Transverse colon (tissue), 4 donors: ENCODE results near the gene GRIK4. TPM values are rescaled to one million over a fixed set of nuclear protein-coding genes. Genes with fewer than 3 reads are reported as not detected.

Source experiments
- DNase-seq: peaks from one replicate; pipeline ENCODE4 v3.0.0-alpha.2; 2019
- H3K27ac ChIP-seq, 4 donors: fragments of 200-600 bp; sonication (generic); 2 replicates each; pipeline ENCODE4 v1.5.1; 2016 to 2018; ENCODE audit warnings: inconsistent platforms in 4 of 4
- H3K27me3 ChIP-seq: fragments of 200-600 bp; sonication (generic); 2 replicates; pipeline ENCODE4 v1.5.1; 2017; ENCODE audit warnings: inconsistent platforms
- H3K36me3 ChIP-seq, 4 donors: fragments of 200-600 bp; sonication (generic); 2 replicates each; pipeline ENCODE4 v1.5.1; 2017 to 2019; ENCODE audit warnings: inconsistent platforms in 4 of 4
- H3K4me1 ChIP-seq, 4 donors: fragments of 200-600 bp; sonication (generic); 2 replicates each; pipeline ENCODE4 v1.5.1; 2017 to 2020; ENCODE audit warnings: inconsistent platforms in 4 of 4
- H3K4me3 ChIP-seq, 4 donors: fragments of 200-600 bp; sonication (generic); 1 replicate in 1 of 4; 2 replicates in 3 of 4; pipeline versions ENCODE4 v1.5.1 to v1.6.1; 2017 to 2019; ENCODE audit warnings: inconsistent platforms in 4 of 4
- H3K9me3 ChIP-seq, 2 donors: fragments of 200-600 bp; sonication (generic); 2 replicates each; pipeline ENCODE4 v1.5.1; 2017 to 2019; ENCODE audit warnings: inconsistent platforms in 2 of 2
- CTCF ChIP-seq, 5 experiments: fragments of 200-600 bp in 3 of 5; fragments of 450-650 bp in 2 of 5; sonication (generic) in 3 of 5; IDR thresholded peaks; 1 replicate in 2 of 5; 2 replicates in 3 of 5; pipeline ENCODE4 v1.5.1; 2016 to 2017; ENCODE audit warnings: antibody characterized with exemption in 5 of 5, inconsistent platforms in 3 of 5, mild to moderate bottlenecking in 2 of 5, moderate library complexity in 1 of 5
- EP300 ChIP-seq: sonication (generic); formaldehyde crosslinking; IDR thresholded peaks from one replicate; pipeline ENCODE4 v1.6.1; 2017; ENCODE audit warnings: antibody characterized with exemption, low read depth
- POLR2A ChIP-seq: fragments of 450-650 bp; IDR thresholded peaks from one replicate; pipeline ENCODE4 v1.6.1; 2016; ENCODE audit warnings: antibody characterized with exemption, mild to moderate bottlenecking, moderate library complexity
- POLR2AphosphoS5 ChIP-seq, 3 donors: sonication (generic); formaldehyde crosslinking; IDR thresholded peaks; one replicate each; pipeline ENCODE4 v1.6.1; 2016; ENCODE audit warnings: antibody characterized with exemption in 3 of 3
- WGBS, 2 donors: methylation state at CpG; one replicate each; pipeline ENCODE4 v1.1.5; 2018; ENCODE audit warnings: low coverage in 1 of 2; 5-methylcytosine and 5-hydroxymethylcytosine counted together
- in situ Hi-C, 4 donors: fragments of 200-750 bp; cut with MboI; loops; one replicate each; pipeline versions ENCODE4 v1.15.0 to v1.15.1; 2017; ENCODE audit warnings: low sequenced_read_pairs in 3 of 4, low pct_ligation_motif_present in 1 of 4, low pct_unique_long_range_greater_than_20kb in 1 of 4
- intact Hi-C: fragments of 100-400 bp; cut with DNase I; formaldehyde crosslinking; loops from one replicate; pipeline ENCODE4 v1.15.1; 2023; ENCODE audit warnings: low total_unique reads
- total RNA-seq, 4 donors: library from RNA; depleted of rRNA; stranded (reverse); fragments of >200 nt; gene quantifications; one replicate each; pipeline ENCODE4 v1.1.0, GENCODE V29; 2016

GRIK4 gene
- total RNA-seq, 4 donors from 2014 or later: 2.6 TPM; not detected in 3

DNA sequence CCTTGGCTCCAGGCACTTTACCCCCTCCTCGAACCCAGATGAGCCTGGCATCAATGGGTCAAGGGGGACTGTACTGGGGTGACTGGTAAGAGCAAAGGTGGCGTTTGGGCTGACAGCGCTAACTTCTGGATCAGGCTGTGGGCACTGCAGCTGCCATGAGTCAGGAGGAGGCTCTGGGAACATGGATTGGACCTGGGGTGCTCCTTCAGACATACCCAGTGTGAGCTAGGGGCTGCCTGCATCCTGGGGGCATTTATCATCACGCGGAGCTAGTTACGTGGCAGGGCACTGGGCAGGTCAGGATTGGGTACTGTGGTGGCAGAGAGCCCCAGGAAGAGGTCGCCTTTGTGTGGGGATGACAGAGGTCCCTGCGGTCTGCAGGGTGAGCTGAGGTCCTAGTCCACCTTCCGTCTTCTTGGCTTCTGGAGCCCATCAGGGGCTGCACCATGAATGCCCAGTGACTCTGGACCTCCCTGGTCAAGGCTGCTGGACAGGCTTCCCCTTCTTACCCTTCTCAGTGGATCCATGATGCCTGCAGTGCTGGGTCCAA is 13.1 kb downstream of the GRIK4 start:
- in situ Hi-C loops: loop anchor here in 3 of 4 donors (5.0 to 25.0 kb wide), 6 partner anchors 158 to 663 kb away; partner anchors contain the start of gene TECTA (in 1 of the 3)

DNA sequence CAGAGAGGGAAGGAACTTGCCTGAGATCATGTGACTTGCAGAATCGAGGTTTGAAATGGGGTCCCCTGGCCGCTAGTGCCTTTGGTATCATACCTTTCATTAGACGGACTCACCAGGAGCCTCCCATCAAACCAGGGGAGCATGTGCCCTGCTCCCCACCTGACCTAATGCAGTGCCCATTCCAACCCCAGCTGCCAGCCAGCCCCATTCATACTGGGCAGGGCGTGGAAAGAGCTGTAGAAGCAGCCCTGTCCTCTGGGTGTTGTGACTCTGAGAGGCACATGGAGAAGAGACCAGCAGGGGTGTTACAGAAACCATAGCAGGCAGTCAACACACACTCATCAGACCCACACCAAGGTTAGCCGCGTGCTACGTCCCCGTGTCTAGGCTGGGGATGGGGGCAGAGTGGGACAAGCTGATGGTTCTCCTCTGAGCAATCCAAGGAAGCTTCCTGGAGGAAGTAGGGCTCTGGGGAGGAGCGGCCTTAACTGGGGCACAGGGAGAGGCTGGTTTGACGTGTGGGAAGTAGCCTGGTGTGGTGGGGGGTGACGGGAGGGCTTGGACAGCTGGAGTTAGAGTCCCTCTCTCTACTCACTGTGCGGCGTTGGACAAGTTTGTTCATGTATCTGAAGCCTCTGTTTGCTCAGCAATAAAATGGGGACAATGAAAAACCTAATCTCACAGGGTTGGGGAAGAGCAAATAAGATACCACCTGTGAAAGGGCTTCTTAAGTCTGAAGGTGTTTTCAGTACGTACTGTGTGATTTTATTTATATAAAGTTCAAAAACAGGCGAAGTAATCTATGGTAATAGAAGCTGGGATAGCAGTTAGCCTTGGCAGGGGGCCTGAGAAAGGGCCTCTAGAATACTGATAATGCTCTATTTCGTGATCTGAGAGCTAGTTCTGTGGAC is 14.0 kb downstream of the GRIK4 start:
- H3K4me3 ChIP-seq: no peak overlapping the region
- no peak overlapping the region for H3K27ac ChIP-seq
- intact Hi-C loops (no loop called here), in situ Hi-C loops (no loop called here)
- H3K36me3 ChIP-seq: no peaks in the 10 kb centered on the region
- 39 to 49% methylated on average over 3 to 16 of the region's 16 CpGs for WGBS, 2 donors
- peaks cover 94% of the 10 kb centered on the region for H3K27me3 ChIP-seq
- H3K4me1 ChIP-seq: peaks cover 0 to 12% (median 2%) of the 10 kb centered on the region in 4 donors
- no peaks in the 10 kb centered on the region for H3K9me3 ChIP-seq
- DNase-seq: peak; percentile 17
- TF ChIP-seq POLR2AphosphoS5 (IDR thresholded peaks at IDR 0.05) (no peak), POLR2A (no peak), EP300 (no peak), CTCF (IDR thresholded peaks at IDR 0.05) (no peak)

More for the DNA sequence above, 13.1 kb downstream of the GRIK4 start:
- H3K27ac ChIP-seq: no peak overlapping the region
- H3K4me3 ChIP-seq: no peak overlapping the region
- TF ChIP-seq EP300: no peak
- no peak for TF ChIP-seq CTCF (IDR thresholded peaks at IDR 0.05)
- no peak for TF ChIP-seq POLR2AphosphoS5 (IDR thresholded peaks at IDR 0.05)
- no peak for TF ChIP-seq POLR2A
- DNase-seq: no peak
- no peaks in the 10 kb centered on the region for H3K36me3 ChIP-seq
- H3K4me1 ChIP-seq: peaks cover 0 to 12% (median 2%) of the 10 kb centered on the region in 4 donors
- H3K27me3 ChIP-seq: peaks cover 93% of the 10 kb centered on the region
- 83 to 100% methylated on average over 2 to 8 of the region's 9 CpGs for WGBS, 2 donors
- intact Hi-C loops: loop anchor here (5.0 kb wide), 1 partner anchor 163 kb away; no protein-coding TSS in a partner anchor
- H3K9me3 ChIP-seq: no peaks in the 10 kb centered on the region

DNA sequence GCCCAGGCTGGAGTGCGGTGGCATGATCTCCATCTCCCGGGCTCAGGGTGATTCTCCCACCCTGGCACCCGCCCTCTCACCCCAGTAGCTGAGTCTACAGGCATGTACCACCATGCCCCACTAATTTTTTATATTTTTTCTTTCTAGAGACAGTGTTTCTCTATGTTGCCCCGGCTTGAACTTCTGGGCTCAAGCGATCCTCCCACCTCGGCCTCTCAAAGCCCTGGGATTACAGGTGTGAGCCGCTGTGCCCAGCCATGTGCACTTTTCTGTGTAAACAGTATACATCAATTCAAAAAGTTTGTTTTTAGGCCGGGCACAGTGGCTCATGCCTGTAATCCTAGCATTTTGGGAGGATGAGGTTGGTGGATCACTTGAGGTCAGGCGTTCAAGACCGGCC is 14.7 kb downstream of the GRIK4 start:
- TF ChIP-seq POLR2A: no peak
- no peaks in the 10 kb centered on the region for H3K36me3 ChIP-seq
- peaks cover 0 to 12% (median 2%) of the 10 kb centered on the region in 4 donors for H3K4me1 ChIP-seq
- no peak overlapping the region for H3K4me3 ChIP-seq
- no peaks in the 10 kb centered on the region for H3K9me3 ChIP-seq
- H3K27me3 ChIP-seq: peaks cover 93% of the 10 kb centered on the region
- in situ Hi-C loops (no loop called here), intact Hi-C loops (no loop called here)
- no peak overlapping the region for H3K27ac ChIP-seq
- DNase-seq: no peak
- 47 to 51% methylated on average over 7 to 10 of the region's 10 CpGs for WGBS, 2 donors

DNA sequence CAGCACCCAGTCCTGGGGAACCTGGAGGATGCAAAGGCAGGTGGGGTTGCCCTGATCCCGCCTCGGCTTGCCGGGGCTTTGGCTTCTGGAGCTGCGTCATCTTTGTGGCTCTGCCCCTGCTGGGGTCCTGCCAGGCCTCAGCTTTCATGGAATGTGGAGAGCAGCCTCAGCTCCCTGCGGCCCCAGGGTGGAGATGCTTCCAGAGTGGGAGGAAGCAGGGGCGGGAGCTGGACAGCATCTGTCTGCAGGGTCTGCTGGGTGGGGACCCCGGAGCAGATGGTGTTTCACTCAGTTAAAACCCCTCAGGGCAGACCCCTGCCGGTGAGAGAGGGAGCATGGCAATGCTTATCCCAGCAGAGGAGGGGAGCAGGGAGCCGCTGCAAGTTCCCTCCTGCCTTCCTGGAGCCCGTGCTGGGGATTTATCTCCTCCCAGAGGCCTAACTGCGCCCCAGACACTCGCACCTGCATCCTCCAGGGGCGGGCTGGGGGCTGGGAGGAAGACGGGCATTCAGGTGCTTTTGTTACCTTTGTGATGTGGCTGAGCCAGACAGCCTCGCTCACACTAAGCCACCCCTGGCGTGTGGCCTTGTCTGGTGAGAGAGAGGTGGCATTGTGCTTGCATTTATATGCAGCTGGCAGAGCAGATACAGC is 15.7 kb downstream of the GRIK4 start:
- Histone ChIP-seq H3K4me1 (peaks cover 0 to 12% (median 2%) of the 10 kb centered on the region in 4 donors), H3K27me3 (peaks cover 93% of the 10 kb centered on the region), H3K4me3 (no peak overlapping the region), H3K9me3 (no peaks in the 10 kb centered on the region), H3K36me3 (no peaks in the 10 kb centered on the region), H3K27ac (no peak overlapping the region)
- 27% methylated on average over 16 of the region's 16 CpGs; no CpG with 5 or more reads in 1 of the 2 donors for WGBS, 2 donors
- intact Hi-C loops: no loop called here
- DNase-seq: no peak
- in situ Hi-C loops: no loop called here
- TF ChIP-seq POLR2A (no peak), EP300 (no peak), CTCF (IDR thresholded peaks at IDR 0.05) (no peak), POLR2AphosphoS5 (IDR thresholded peaks at IDR 0.05) (no peak)
